ENCODE measurements around the gene KRTAP23-1.

DNA sequence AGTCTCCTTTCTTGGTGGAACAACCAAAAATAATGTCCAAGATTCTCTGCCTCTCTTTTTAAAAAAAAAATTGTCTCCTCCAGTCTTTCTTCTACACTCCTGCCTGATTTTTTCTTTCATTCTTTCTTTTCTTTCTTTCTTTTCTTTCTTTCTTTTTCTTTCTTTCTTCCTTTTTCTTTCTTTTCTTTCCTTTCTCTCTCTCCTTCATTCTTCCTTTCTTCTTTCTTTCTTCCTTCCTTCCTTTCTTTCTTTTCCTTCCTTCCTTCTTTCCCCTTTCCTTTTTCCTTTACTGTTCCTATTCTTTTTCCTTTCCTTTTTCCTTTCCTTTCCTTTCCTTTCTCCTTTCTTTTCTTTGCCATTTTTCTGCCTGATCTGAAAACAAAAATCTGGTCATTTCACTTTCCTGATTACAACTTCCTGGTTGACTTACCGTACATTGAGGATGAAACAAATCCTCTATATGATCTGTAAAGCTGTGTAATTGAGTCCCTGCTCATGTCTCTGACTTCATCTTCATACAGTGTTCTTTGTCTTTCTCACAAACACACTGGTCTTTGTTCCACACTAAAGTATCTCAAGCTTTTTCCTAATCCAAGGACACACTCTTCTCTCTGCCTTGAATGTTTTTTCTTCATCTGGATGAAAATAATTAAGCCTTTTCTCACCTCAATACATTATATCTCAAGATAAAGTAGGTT is 6.1 kb upstream of the KRTAP23-1 start:
- TF ChIP-seq EZH2 (IDR thresholded peaks at IDR 0.05; ENCODE audit: low read depth) (no peak), CTCF (conservative IDR thresholded peaks at IDR 0.05) (no peak)

Measured in PC-9 (cell line).